Measurements from ENCODE around the gene TBL1X. TPM values are rescaled to one million over a fixed set of nuclear protein-coding genes. Genes with fewer than 3 reads are reported as not detected.

Gene TBL1X
- total and polyA plus RNA-seq, 4 donors, result 2.3 to 21.7 (median 13.3) TPM

DNA sequence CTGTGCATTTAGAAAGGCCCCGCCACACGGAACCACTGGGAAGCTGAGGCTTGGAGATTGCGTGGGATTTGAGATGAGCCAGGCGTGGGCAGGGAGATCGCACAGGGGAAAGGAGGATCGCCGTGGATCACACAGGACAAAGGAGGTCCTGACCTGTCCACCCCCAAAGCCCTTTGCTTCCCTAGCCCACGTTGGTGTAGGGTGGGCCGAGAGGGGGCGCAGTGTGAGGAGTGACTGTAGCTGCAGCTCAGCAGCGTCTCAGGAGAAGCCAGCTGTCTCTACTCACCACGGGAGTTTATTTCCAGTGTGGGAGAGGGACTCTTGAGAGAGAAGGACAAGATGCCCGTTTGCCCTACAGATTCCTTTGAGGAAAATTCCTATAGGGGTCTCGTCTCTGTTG lies 62.1 kb downstream of the TBL1X start:
- no peaks in the 10 kb centered on the region for H3K36me3 ChIP-seq (ENCODE audit: control insufficient read depth in 4 of 4, insufficient read depth in 4 of 4, low read length in 4 of 4)
- H3K9ac ChIP-seq (ENCODE audit: insufficient read depth in 1 of 2, low read length in 2 of 2), result no peak overlapping the region
- TF ChIP-seq, protein P1, sequence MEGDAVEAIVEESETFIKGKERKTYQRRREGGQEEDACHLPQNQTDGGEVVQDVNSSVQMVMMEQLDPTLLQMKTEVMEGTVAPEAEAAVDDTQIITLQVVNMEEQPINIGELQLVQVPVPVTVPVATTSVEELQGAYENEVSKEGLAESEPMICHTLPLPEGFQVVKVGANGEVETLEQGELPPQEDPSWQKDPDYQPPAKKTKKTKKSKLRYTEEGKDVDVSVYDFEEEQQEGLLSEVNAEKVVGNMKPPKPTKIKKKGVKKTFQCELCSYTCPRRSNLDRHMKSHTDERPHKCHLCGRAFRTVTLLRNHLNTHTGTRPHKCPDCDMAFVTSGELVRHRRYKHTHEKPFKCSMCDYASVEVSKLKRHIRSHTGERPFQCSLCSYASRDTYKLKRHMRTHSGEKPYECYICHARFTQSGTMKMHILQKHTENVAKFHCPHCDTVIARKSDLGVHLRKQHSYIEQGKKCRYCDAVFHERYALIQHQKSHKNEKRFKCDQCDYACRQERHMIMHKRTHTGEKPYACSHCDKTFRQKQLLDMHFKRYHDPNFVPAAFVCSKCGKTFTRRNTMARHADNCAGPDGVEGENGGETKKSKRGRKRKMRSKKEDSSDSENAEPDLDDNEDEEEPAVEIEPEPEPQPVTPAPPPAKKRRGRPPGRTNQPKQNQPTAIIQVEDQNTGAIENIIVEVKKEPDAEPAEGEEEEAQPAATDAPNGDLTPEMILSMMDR (IDR thresholded peaks at IDR 0.05; ENCODE audit: control extremely low read depth, extremely low read depth), result no peak
- peaks cover 0 to 18% (median 2%) of the 10 kb centered on the region in 5 donors for H3K4me1 ChIP-seq (ENCODE audit: control insufficient read depth in 5 of 5, insufficient read depth in 5 of 5, low read length in 5 of 5)
- ATAC-seq (ENCODE audit: insufficient read depth, low FRiP score) (no peak), DNase-seq (no peak)
- no peaks in the 10 kb centered on the region for H3K9me3 ChIP-seq (ENCODE audit: control insufficient read depth in 4 of 4, insufficient read depth in 3 of 4, low read length in 3 of 4)
- peaks cover 0 to 16% (median 14%) of the 10 kb centered on the region in 3 donors for H3K27me3 ChIP-seq (ENCODE audit: control insufficient read depth in 3 of 3, insufficient read depth in 3 of 3, low read length in 2 of 3)
- H3K4me3 ChIP-seq, result no peak overlapping the region
- no peak overlapping the region for H3K27ac ChIP-seq (ENCODE audit: low read depth in 1 of 2, low read length in 1 of 2)
- WGBS, 2 donors, result 65 to 90% methylated on average over 14 of the region's 14 CpGs

DNA sequence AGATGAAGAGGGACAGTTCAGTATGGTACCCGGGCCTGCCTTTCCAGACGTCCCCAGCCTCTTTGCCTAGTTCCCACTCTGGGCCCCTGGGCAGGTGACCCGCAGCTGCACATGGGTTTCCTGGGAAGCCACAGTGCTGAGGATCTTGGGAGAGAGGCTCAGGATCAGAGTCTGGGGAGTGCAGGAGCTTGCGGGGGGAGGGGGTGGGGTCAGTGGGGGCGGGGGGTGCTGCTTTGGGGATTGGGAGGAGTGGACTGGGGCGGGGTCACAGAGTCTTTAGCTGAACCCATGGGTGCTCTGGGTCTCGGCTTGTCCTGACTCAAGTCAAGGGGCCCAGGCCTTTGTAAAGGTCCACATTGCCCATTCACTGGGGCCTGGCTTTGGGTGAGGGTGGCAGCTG lies 63.6 kb downstream of the TBL1X start:
- Histone ChIP-seq H3K9me3 (ENCODE audit: control insufficient read depth in 4 of 4, insufficient read depth in 3 of 4, low read length in 3 of 4) (peaks cover 0 to 2% (median 0%) of the 10 kb centered on the region in 4 donors), H3K9ac (ENCODE audit: insufficient read depth in 1 of 2, low read length in 2 of 2) (no peak overlapping the region), H3K27me3 (ENCODE audit: control insufficient read depth in 3 of 3, insufficient read depth in 3 of 3, low read length in 2 of 3) (peaks cover 0 to 21% (median 14%) of the 10 kb centered on the region in 3 donors), H3K27ac (ENCODE audit: low read depth in 1 of 2, low read length in 1 of 2) (no peak overlapping the region), H3K4me1 (ENCODE audit: control insufficient read depth in 5 of 5, insufficient read depth in 5 of 5, low read length in 5 of 5) (peaks cover 0 to 18% (median 4%) of the 10 kb centered on the region in 5 donors), H3K36me3 (ENCODE audit: control insufficient read depth in 4 of 4, insufficient read depth in 4 of 4, low read length in 4 of 4) (no peaks in the 10 kb centered on the region), H3K4me3 (no peak overlapping the region)
- WGBS, 2 donors, result 68 to 98% methylated on average over 5 to 7 of the region's 7 CpGs
- ATAC-seq (ENCODE audit: insufficient read depth, low FRiP score), result no peak
- TF ChIP-seq, protein P1 (IDR thresholded peaks at IDR 0.05; ENCODE audit: control extremely low read depth, extremely low read depth), result no peak
- DNase-seq, result no peak

DNA sequence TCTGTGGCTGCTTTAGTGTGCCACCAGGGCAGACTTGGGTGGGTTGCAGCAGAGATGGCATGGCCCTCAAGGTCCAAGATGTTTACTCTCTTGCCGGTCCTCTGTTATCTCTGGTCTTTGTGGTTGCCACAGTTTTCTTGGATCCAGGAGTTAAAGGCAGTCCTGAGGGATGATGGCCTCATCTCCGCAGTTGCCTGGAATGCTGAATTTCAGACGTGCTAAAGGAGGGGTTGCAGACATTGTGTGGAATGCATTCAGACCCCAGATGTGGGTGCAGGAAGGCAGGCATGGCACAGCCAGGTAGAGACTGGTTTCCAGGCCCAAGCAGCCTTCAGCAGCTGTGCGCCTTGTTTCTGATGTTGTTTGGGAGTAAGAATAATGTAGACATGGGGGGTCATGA lies 64.4 kb downstream of the TBL1X start:
- TF ChIP-seq, protein P1 (IDR thresholded peaks at IDR 0.05; ENCODE audit: control extremely low read depth, extremely low read depth), result no peak
- H3K27ac ChIP-seq (ENCODE audit: low read depth in 1 of 2, low read length in 1 of 2), result no peak overlapping the region
- peaks cover 0 to 2% (median 0%) of the 10 kb centered on the region in 4 donors for H3K9me3 ChIP-seq (ENCODE audit: control insufficient read depth in 4 of 4, insufficient read depth in 3 of 4, low read length in 3 of 4)
- peaks cover 0 to 25% (median 13%) of the 10 kb centered on the region in 3 donors for H3K27me3 ChIP-seq (ENCODE audit: control insufficient read depth in 3 of 3, insufficient read depth in 3 of 3, low read length in 2 of 3)
- ATAC-seq (ENCODE audit: insufficient read depth, low FRiP score) (no peak), DNase-seq (no peak)
- 69 to 92% methylated on average over 4 of the region's 4 CpGs for WGBS, 2 donors
- H3K4me1 ChIP-seq (ENCODE audit: control insufficient read depth in 5 of 5, insufficient read depth in 5 of 5, low read length in 5 of 5), result peaks cover 0 to 18% (median 4%) of the 10 kb centered on the region in 5 donors
- H3K9ac ChIP-seq (ENCODE audit: insufficient read depth in 1 of 2, low read length in 2 of 2), result no peak overlapping the region
- no peak overlapping the region for H3K4me3 ChIP-seq
- H3K36me3 ChIP-seq (ENCODE audit: control insufficient read depth in 4 of 4, insufficient read depth in 4 of 4, low read length in 4 of 4), result no peaks in the 10 kb centered on the region

DNA sequence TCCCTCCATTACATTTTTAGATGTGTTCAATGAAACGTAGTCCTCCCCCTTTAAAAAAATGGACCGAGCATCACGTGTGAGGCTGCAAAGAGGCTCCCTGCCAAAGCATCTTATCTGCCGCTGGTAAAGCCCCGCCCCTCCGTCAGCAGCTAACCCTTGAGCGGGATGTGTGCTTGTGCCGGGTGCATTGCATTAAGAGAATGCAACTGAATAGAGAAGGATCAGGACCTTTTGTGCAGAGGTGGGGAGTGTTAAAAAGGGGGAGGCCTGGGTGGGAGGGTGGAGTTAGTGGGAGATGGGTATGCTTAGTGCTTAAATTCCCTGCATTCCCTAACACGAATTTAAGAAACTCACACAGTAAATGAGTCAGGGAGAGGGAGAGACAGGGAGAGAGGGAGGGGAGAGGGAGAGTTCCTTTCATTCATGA lies 66.0 kb downstream of the TBL1X start:
- H3K27me3 ChIP-seq (ENCODE audit: control insufficient read depth in 3 of 3, insufficient read depth in 3 of 3, low read length in 2 of 3), result peaks cover 0 to 29% (median 10%) of the 10 kb centered on the region in 3 donors
- WGBS, 2 donors, result 2 to 9% methylated on average over 9 of the region's 9 CpGs
- no peak overlapping the region for H3K9ac ChIP-seq (ENCODE audit: insufficient read depth in 1 of 2, low read length in 2 of 2)
- DNase-seq (peak; percentile 80 to 90 (median 82)), ATAC-seq (ENCODE audit: insufficient read depth, low FRiP score) (peak; percentile 77)
- H3K27ac ChIP-seq (ENCODE audit: low read depth in 1 of 2, low read length in 1 of 2), result no peak overlapping the region
- H3K4me1 ChIP-seq (ENCODE audit: control insufficient read depth in 5 of 5, insufficient read depth in 5 of 5, low read length in 5 of 5), result peaks cover 0 to 17% (median 4%) of the 10 kb centered on the region in 5 donors
- no peaks in the 10 kb centered on the region for H3K36me3 ChIP-seq (ENCODE audit: control insufficient read depth in 4 of 4, insufficient read depth in 4 of 4, low read length in 4 of 4)
- peaks cover 0 to 2% (median 0%) of the 10 kb centered on the region in 4 donors for H3K9me3 ChIP-seq (ENCODE audit: control insufficient read depth in 4 of 4, insufficient read depth in 3 of 4, low read length in 3 of 4)
- no peak overlapping the region for H3K4me3 ChIP-seq
- TF ChIP-seq, protein P1 (IDR thresholded peaks at IDR 0.05; ENCODE audit: control extremely low read depth, extremely low read depth), result no peak
